Adrenal gland (tissue), 12 donors: Measurements from ENCODE around the gene SLC25A15. TPM values are rescaled to one million over a fixed set of nuclear protein-coding genes. Genes with fewer than 3 reads are reported as not detected.

Experiments
- microRNA counts, 2 donors: library from miRNA; unstranded; fragments of <30 nt; microRNA quantifications; one replicate each; lab custom pipeline; 2016
- microRNA-seq, 3 donors: library from miRNA; unstranded; fragments of <30 nt; microRNA quantifications; one replicate each; pipeline ENCODE4, GENCODE V29; 2017 to 2020
- polyA plus RNA-seq, 3 donors: library from polyadenylated mRNA; stranded (reverse); fragments of 200-250 nt in 2 of 3; fragments of 350-450 nt in 1 of 3; fragmentation: Illumina TruSeq in 1 of 3; extraction: RNeasy Lipid Tissue Mini Kit (QIAGEN cat#74804) in 1 of 3; gene quantifications; one replicate each; pipeline ENCODE4 v1.2.3, GENCODE V29; 2013 to 2014
- small RNA-seq, 2 donors: library from RNA; depleted of rRNA; stranded (forward); fragments of <200 nt; gene quantifications; one replicate each; pipeline ENCODE3, GENCODE V24; 2016
- total RNA-seq, 9 donors: library from RNA; depleted of rRNA in 4 of 9; stranded (reverse); fragments of >200 nt in 4 of 9; fragments of 120-200 nt in 1 of 9; fragmentation: NEBNext Ultra II Directional in 1 of 9; extraction: Animal tissue kit (Norgen Biotek cat#: 25700) in 1 of 9; gene quantifications; one replicate each; pipeline versions ENCODE4 v1.1.0 to v1.2.4, GENCODE V29; 2013 to 2023
- donor health status: healthy with polysubstance abuse.
- donor health status: Bipolar disorder and iron deficiency.
- donor health status: DM: yes; HTN: yes; CAD: no.
- donor health status: DM: no; HTN: no; CAD: no.
- donor health status: DM: no; HTN: no; CAD: no.
- donor health status: DM: yes; HTN: yes; CAD: no.

SLC25A15 gene
- total and polyA plus RNA-seq, 12 donors: 0.32 to 27.9 (median 4.0) TPM

MicroRNAs encoded within 50 kb of the gene (microRNA counts, 767-probe panel; counts per million panel counts)
- 0 counts per million in 2 donors for microRNA hsa-miR-621 (lab: Ali Mortazavi, UCI)

Small RNAs within 50 kb of the gene (microRNA-seq; reads per million reads assigned to microRNA genes)
- gene MIR621: 0 reads per million in 3 donors

Small RNAs within 50 kb of the gene (small RNA-seq; reads per million reads assigned to genes)
- gene MIR621: 0 reads per million in 2 donors

Other genes with a start within 250 kb of the SLC25A15 start
- gene FOXO1, start 123.0 kb upstream of the SLC25A15 start, total RNA-seq: 10 to 100 TPM; 17.2 to 35.4 (median 22.5) TPM
- gene FOXO1, start 123.0 kb upstream of the SLC25A15 start, polyA plus RNA-seq: 10 to 100 TPM in 1 of 3 donors, 1 to 10 TPM in 2; 4.3 to 15.2 (median 4.4) TPM
- gene MRPS31, start 18.4 kb upstream of the SLC25A15 start, total RNA-seq: 10 to 100 TPM; 13.1 to 40.9 (median 21.2) TPM
- 100 to 1,000 TPM in 1 of 3 donors, 10 to 100 TPM in 2; 35.7 to 115 (median 55.1) TPM for gene MRPS31, start 18.4 kb upstream of the SLC25A15 start, polyA plus RNA-seq
- 10 to 100 TPM; 27.6 to 64.3 (median 52.0) TPM for gene ELF1, start 229.7 kb downstream of the SLC25A15 start, total RNA-seq
- gene ELF1, start 229.7 kb downstream of the SLC25A15 start, polyA plus RNA-seq: 10 to 100 TPM in 2 of 3 donors, 1 to 10 TPM in 1; 6.3 to 36.1 (median 10.4) TPM